GM12878 (cell line): ENCODE results near the gene APLP2. TPM values are rescaled to one million over a fixed set of nuclear protein-coding genes. Genes with fewer than 3 reads are reported as not detected.

ENCODE experiments used
- ASH2L ChIP-seq: fragments of 300-600, 200-600 bp; sonication (generic); IDR thresholded peaks from 2 replicates; pipeline ENCODE4 v1.6.1; 2017; ENCODE audit warnings: low read depth, mild to moderate bottlenecking, borderline replicate concordance
- CHD2 ChIP-seq: IDR thresholded peaks from 2 replicates; pipeline ENCODE4 v1.6.1; 2011; ENCODE audit warnings: low read depth, low read length, improper control_type of control experiment, borderline replicate concordance
- HCFC1 ChIP-seq: fragments of 150-350 bp; IDR thresholded peaks from 2 replicates; pipeline ENCODE4 v1.6.1; 2014; ENCODE audit warnings: low read length
- NBN ChIP-seq: fragments of 450-650 bp; IDR thresholded peaks from 2 replicates; pipeline ENCODE4 v1.6.1; 2016
- POLR2A ChIP-seq: IDR thresholded peaks from 2 replicates; pipeline ENCODE4 v1.6.1; 2011; ENCODE audit warnings: low read depth, mild to moderate bottlenecking, low read length
- POLR2AphosphoS5 ChIP-seq: IDR thresholded peaks from 2 replicates; pipeline ENCODE4 v1.6.1; 2011; ENCODE audit warnings: mild to moderate bottlenecking, low read length, inconsistent platforms
- RAD51 ChIP-seq: fragments of 450-650 bp; IDR thresholded peaks from 2 replicates; pipeline ENCODE4 v1.6.1; 2016; ENCODE audit warnings: moderate library complexity, mild to moderate bottlenecking, inconsistent platforms
- REST ChIP-seq: IDR thresholded peaks from 2 replicates; pipeline ENCODE4 v1.6.1; 2012; ENCODE audit warnings: mild to moderate bottlenecking, low read depth, low read length
- USF2 ChIP-seq: IDR thresholded peaks from 2 replicates; pipeline ENCODE4 v1.6.1; 2011; ENCODE audit warnings: low read depth, low read length, improper control_type of control experiment, borderline replicate concordance
- ZBTB40 ChIP-seq: fragments of 450-650 bp; IDR thresholded peaks from 2 replicates; pipeline ENCODE4 v1.6.1; 2016; ENCODE audit warnings: mild to moderate bottlenecking, moderate library complexity, borderline replicate concordance
- polyA plus RNA-seq, 11 experiments: library from polyadenylated mRNA; depleted of rRNA in 4 of 11; unstranded in 6 of 11; stranded (reverse) in 5 of 11; fragments of >200 nt; fragmentation: Nextera tagmentation in 4 of 11; fragmentation: Illumina TruSeq in 1 of 11; extraction: Ambion mirVana in 4 of 11; extraction: Trizol in 1 of 11; gene quantifications; 1 replicate in 1 of 11; 2 replicates in 10 of 11; pipeline versions ENCODE4 v1.2.1 to v1.2.3, GENCODE V29; 2011 to 2016; ENCODE audit warnings: inconsistent platforms in 2 of 11, missing spikeins in 2 of 11, low read depth in 1 of 11
- total RNA-seq, 4 experiments: library from RNA; depleted of rRNA in 3 of 4; stranded (reverse); fragments of >200 nt in 3 of 4; fragmentation: Illumina TruSeq in 1 of 4; extraction: Trizol in 1 of 4; gene quantifications; 2 replicates each; pipeline versions ENCODE4 v1.2.1 to v1.2.3, GENCODE V29; 2013 to 2021

Gene APLP2
- total and polyA plus RNA-seq, 10 of the 15 experiments (the other 5 are each of a cell fraction or from before 2014, with no cell fraction given) = 2.3 to 38.8 (median 21.3) TPM

- TF ChIP-seq ZBTB40 = no peak
- TF ChIP-seq HCFC1 = no peak
- TF ChIP-seq NBN = no peak
- no peak for TF ChIP-seq POLR2AphosphoS5
- no peak for TF ChIP-seq RAD51
- TF ChIP-seq CHD2 = no peak
- TF ChIP-seq REST = no peak
- no peak for TF ChIP-seq POLR2A
- no peak for TF ChIP-seq ASH2L
- TF ChIP-seq USF2 = no peak
- TF ChIP-seq, all 136 proteins: peak for 0
Observed at GRCh38 chr11:130190371-130190881, 120.7 kb downstream of the APLP2 start (continued).
